K562 (cell line): Measurements from ENCODE around the gene CCNYL1. TPM values are rescaled to one million over a fixed set of nuclear protein-coding genes. Genes with fewer than 3 reads are reported as not detected.

Source experiments
- ATAC-seq: fragments of 200-7000 bp; cut with Tn5 transposase; 3 replicates; pipeline ENCODE4 v1.9.1; 2020; ENCODE audit warnings: moderate library complexity
- BruUV-seq: library from RNA; stranded (reverse); fragments of 400-500 nt; replicated peaks from 2 replicates; lab custom pipeline; 2021; lab: Mats Ljungman, UMichigan
- CTCF ChIA-PET: fragments of 300-600 bp; formaldehyde crosslinking; extraction: SDS; loops from one replicate; lab custom pipeline; 2021; ENCODE audit warnings: low intra/inter-chr PET ratio; lab: Yijun Ruan, JAX
- POLR2A ChIA-PET: fragments of 300-600, 350-650 bp; sonication (Branson Sonifier 250); formaldehyde crosslinking; extraction: SDS; loops from one replicate; lab custom pipeline; 2021; ENCODE audit warnings: antibody characterized with exemption, inconsistent platforms; lab: Yijun Ruan, JAX
- DNase-seq, 4 experiments: peaks; one replicate each; pipeline versions ENCODE4 v3.0.0 to v3.0.0-alpha.2; 2011 to 2018; ENCODE audit warnings: low spot score in 3 of 4, mixed read lengths in 3 of 4; ENCODE audit errors: extremely low read depth in 1 of 4
- FAIRE-seq: peaks from 2 replicates; lab custom pipeline; 2011; peaks lifted over from hg19 to GRCh38; lab: Jason Lieb, UNC
- H2AFZ ChIP-seq: 2 replicates; pipeline ENCODE4 v1.6.0; 2011; ENCODE audit warnings: low read depth, low read length, control low read depth, inconsistent platforms
- H3K27ac ChIP-seq: fragments of 200-600 bp; 3 replicates; pipeline ENCODE4 v1.8.0; 2011; ENCODE audit warnings: low read depth, mild to moderate bottlenecking, control low read depth, inconsistent platforms, low read length, moderate library complexity, mixed read lengths; ENCODE audit errors: extremely low read depth
- H3K27me3 ChIP-seq, 2 experiments: fragments of 300-600 bp in 1 of 2; 2 replicates in 1 of 2; 3 replicates in 1 of 2; pipeline versions ENCODE4 v1.6.0 to v1.8.0; 2011; ENCODE audit warnings: inconsistent platforms in 2 of 2, low read length in 2 of 2, mild to moderate bottlenecking in 1 of 2, mixed read lengths in 1 of 2, moderate library complexity in 1 of 2; ENCODE audit not compliant: control insufficient read depth in 2 of 2, insufficient read depth in 2 of 2
- H3K36me3 ChIP-seq: fragments of 300-600 bp; 3 replicates; pipeline ENCODE4 v1.8.0; 2011; ENCODE audit warnings: mild to moderate bottlenecking, low read length, inconsistent platforms; ENCODE audit not compliant: control insufficient read depth, insufficient read depth
- H3K4me1 ChIP-seq, 2 experiments: fragments of 200-600 bp in 1 of 2; replicated peaks in 1 of 2; 2 replicates in 1 of 2; 3 replicates in 1 of 2; pipeline versions ENCODE4 v1.5.1 to v1.8.0; 2011; ENCODE audit warnings: inconsistent platforms in 2 of 2, low read length in 2 of 2, mild to moderate bottlenecking in 1 of 2, mixed read lengths in 1 of 2, moderate library complexity in 1 of 2; ENCODE audit not compliant: control insufficient read depth in 2 of 2, insufficient read depth in 2 of 2
- H3K4me2 ChIP-seq: 2 replicates; pipeline ENCODE4 v1.6.1; 2011; ENCODE audit warnings: low read length, control low read depth, inconsistent platforms, mixed read lengths; ENCODE audit not compliant: insufficient read depth
- H3K4me3 ChIP-seq: fragments of 200-600 bp; sonication (generic), shearing (Covaris generic); 2 replicates; pipeline ENCODE4 v1.5.1; 2016; ENCODE audit warnings: control low read depth, inconsistent platforms
- H3K79me2 ChIP-seq: fragments of 200-600 bp; 3 replicates; pipeline ENCODE4 v1.8.0; 2011; ENCODE audit warnings: low read length, inconsistent platforms; ENCODE audit not compliant: control insufficient read depth, insufficient read depth
- H3K9ac ChIP-seq, 2 experiments: 2 replicates each; pipeline versions ENCODE4 v1.6.0 to v1.6.1; 2011; ENCODE audit warnings: low read depth in 2 of 2, low read length in 2 of 2, control low read depth in 1 of 2, inconsistent platforms in 1 of 2, mild to moderate bottlenecking in 1 of 2, mixed read lengths in 1 of 2; ENCODE audit not compliant: insufficient read depth in 1 of 2
- H3K9me1 ChIP-seq: one replicate; pipeline ENCODE4 v1.6.0; 2011; ENCODE audit warnings: inconsistent platforms, mild to moderate bottlenecking, low read length, moderate library complexity; ENCODE audit not compliant: control insufficient read depth, insufficient read depth
- H3K9me3 ChIP-seq: replicated peaks from 2 replicates; pipeline ENCODE4 v1.5.1; 2011; ENCODE audit warnings: low read depth, low read length, inconsistent platforms; ENCODE audit not compliant: control insufficient read depth, insufficient read depth
- H4K20me1 ChIP-seq: replicated peaks from 2 replicates; pipeline ENCODE4 v1.6.1; 2011; ENCODE audit warnings: low read length, inconsistent platforms, mixed read lengths; ENCODE audit not compliant: control insufficient read depth, insufficient read depth
- DMBX1 ChIP-seq: fragments of 250-450 bp; sonication (Bioruptor Pico); IDR thresholded peaks from 2 replicates; pipeline ENCODE4 v1.8.0; 2022; ENCODE audit warnings: inconsistent platforms, mild to moderate bottlenecking, moderate library complexity, borderline replicate concordance
- HLTF ChIP-seq: fragments of 450-650 bp; IDR thresholded peaks from 2 replicates; pipeline ENCODE4 v1.6.1; 2016
- HSF4 ChIP-seq: fragments of 250-450 bp; sonication (Bioruptor Pico); IDR thresholded peaks from 2 replicates; pipeline ENCODE4 v2.1.2; 2022; ENCODE audit warnings: mild to moderate bottlenecking, moderate library complexity, borderline replicate concordance
- SUPT5H ChIP-seq: fragments of 450-650 bp; IDR thresholded peaks from 2 replicates; pipeline ENCODE4 v1.6.1; 2016
- YBX1 ChIP-seq: fragments of 450-650 bp; IDR thresholded peaks from 2 replicates; pipeline ENCODE4 v1.7.1; 2016; ENCODE audit warnings: mild to moderate bottlenecking
- ZBTB40 ChIP-seq, 2 experiments: fragments of 450-650 bp in 1 of 2; sonication (generic) in 1 of 2; formaldehyde crosslinking in 1 of 2; IDR thresholded peaks; 2 replicates each; pipeline versions ENCODE4 v1.7.1 to v1.9.0; 2016 to 2022; ENCODE audit warnings: inconsistent platforms in 1 of 2, mild to moderate bottlenecking in 1 of 2, missing genetic modification reagents in 1 of 2
- ZNF76 ChIP-seq: fragments of 250-450 bp; sonication (Bioruptor Pico); IDR thresholded peaks from 2 replicates; pipeline ENCODE4 v1.4.0; 2020; ENCODE audit warnings: mild to moderate bottlenecking, moderate library complexity, borderline replicate concordance
- WGBS: fragments of 100-300 bp; shearing (Covaris generic); methylation state at CpG from one replicate; pipeline ENCODE4 v1.1.6; 2016; ENCODE audit warnings: low coverage, mixed read lengths; ENCODE audit not compliant: insufficient coverage; ENCODE audit errors: missing lambda C conversion rate; 5-methylcytosine and 5-hydroxymethylcytosine counted together
- in situ Hi-C: fragments of 300-500 bp; cut with MboI; formaldehyde crosslinking; loops from 4 replicates; pipeline ENCODE4 v1.15.0; 2018; ENCODE audit warnings: inconsistent platforms, mixed read lengths
- intact Hi-C: fragments of 100-400 bp; cut with micrococcal nuclease; formaldehyde crosslinking; loops from 2 replicates; pipeline ENCODE4 v1.14.2; 2022
- polyA plus RNA-seq, 8 experiments: library from polyadenylated mRNA; depleted of rRNA in 4 of 8; stranded (reverse) in 5 of 8; unstranded in 3 of 8; fragments of >200 nt; fragmentation: Nextera tagmentation in 2 of 8; fragmentation: Illumina TruSeq in 1 of 8; extraction: Ambion mirVana in 2 of 8; extraction: Trizol in 1 of 8; gene quantifications; 2 replicates each; pipeline versions ENCODE4 v1.2.1 to v1.2.3, GENCODE V29; 2011 to 2014; ENCODE audit warnings: inconsistent platforms in 1 of 8, missing spikeins in 1 of 8
- total RNA-seq, 7 experiments: library from RNA; depleted of rRNA in 6 of 7; stranded (reverse); fragments of >200 nt in 6 of 7; fragmentation: Illumina TruSeq in 2 of 7; extraction: Trizol in 2 of 7; gene quantifications; 2 replicates each; pipeline versions ENCODE4 v1.2.1 to v1.2.3, GENCODE V29; 2011 to 2021; ENCODE audit warnings: low replicate concordance in 1 of 7

Gene CCNYL1
- total and polyA plus RNA-seq, 9 of the 15 experiments (the other 6 are each of a cell fraction or from before 2014, with no cell fraction given), result 1.9 to 7.5 (median 4.7) TPM

- Histone ChIP-seq H3K9me3 (0 out of 2 replicates have a peak, but pooled peaks cover 2% of the 10 kb centered on the region), H3K79me2 (peaks cover 30% of the 10 kb centered on the region), H2AFZ (no peak overlapping the region), H3K9ac (0 out of 4 replicates have a peak overlapping the region, but pooled peaks of 1 of the 2 experiments have one; percentile 39), H3K27me3 (no peaks in the 10 kb centered on the region), H3K4me2 (no peak overlapping the region), H3K36me3 (peaks cover 20% of the 10 kb centered on the region; the same call in 2 of the 3 replicates), H4K20me1 (no peaks in the 10 kb centered on the region), H3K4me3 (no peak overlapping the region), H3K27ac (peak overlapping the region; percentile 91; the same call in 1 of the 3 replicates)
- no peak for FAIRE-seq
- BruUV-seq, result no TSS peak
- in situ Hi-C loops, result loop anchor here (5.0 kb wide), 1 partner anchor 56 kb away; no protein-coding TSS in a partner anchor
- POLR2A ChIA-PET, result interaction anchor here (0.8 kb wide), 1 partner anchor 17 kb away, joined by 3 read pairs; no protein-coding TSS in a partner anchor
- DNase-seq, result no peak
- TF ChIP-seq YBX1 (no peak), HLTF (no peak), ZNF76 (CRISPR knock-in tag) (no peak), HSF4 (no peak), DMBX1 (no peak), ZBTB40 (IDR thresholded peaks at IDR 0.05) (no peak), ZBTB40 (CRISPR knock-in tag; IDR thresholded peaks at IDR 0.05) (no peak), SUPT5H (no peak)
- TF ChIP-seq, all 486 proteins: peak for 0
- no peak for ATAC-seq
- Histone ChIP-seq H3K4me1 (peaks cover 12 to 51% of the 10 kb centered on the region in 2 experiments; a peak in 4 of 5 replicates), H3K9me1 (no peaks in the 10 kb centered on the region)
- intact Hi-C loops, result no loop called here
- 94% methylated on average over 14 of the region's 14 CpGs for WGBS
- CTCF ChIA-PET, result no interaction called here
These were observed 60.0 kb downstream of the CCNYL1 start for GRCh38 chr2:207771421-207771820.
